ENCODE results near the gene ABCC9.

ABCC9 gene

GRCh38 chr12:21774358-21775132, 166.7 kb downstream of the ABCC9 start, which contains the start of gene KCNJ8:
KCNJ8 (minus strand) TSS chr12:21774706; CDS start chr12:21773616, 1,090 bp downstream.
- DNase-seq (ENCODE audit: low read depth in 2 of 2), result no peak

DNA sequence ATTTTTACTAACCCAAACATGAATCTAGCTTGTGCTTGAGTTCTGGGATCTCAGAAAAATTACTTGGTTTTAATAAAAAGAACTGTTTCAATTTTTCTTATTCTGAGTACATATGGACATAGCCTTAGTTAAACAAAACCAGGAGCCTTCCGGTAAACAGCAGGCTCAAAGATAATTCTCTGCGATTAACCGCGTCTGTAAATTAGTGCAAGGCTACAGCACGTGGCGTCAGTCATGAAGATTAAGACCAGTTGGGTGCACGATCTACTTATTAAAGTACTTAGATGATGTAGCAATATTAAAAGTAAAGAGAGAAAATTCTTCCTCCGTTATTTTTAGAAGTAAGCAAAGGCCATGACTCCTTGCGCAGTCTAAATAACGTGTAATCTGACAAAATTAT, 167.4 kb downstream of the ABCC9 start:
- DNase-seq (ENCODE audit: low read depth in 2 of 2), result no peak

DNA sequence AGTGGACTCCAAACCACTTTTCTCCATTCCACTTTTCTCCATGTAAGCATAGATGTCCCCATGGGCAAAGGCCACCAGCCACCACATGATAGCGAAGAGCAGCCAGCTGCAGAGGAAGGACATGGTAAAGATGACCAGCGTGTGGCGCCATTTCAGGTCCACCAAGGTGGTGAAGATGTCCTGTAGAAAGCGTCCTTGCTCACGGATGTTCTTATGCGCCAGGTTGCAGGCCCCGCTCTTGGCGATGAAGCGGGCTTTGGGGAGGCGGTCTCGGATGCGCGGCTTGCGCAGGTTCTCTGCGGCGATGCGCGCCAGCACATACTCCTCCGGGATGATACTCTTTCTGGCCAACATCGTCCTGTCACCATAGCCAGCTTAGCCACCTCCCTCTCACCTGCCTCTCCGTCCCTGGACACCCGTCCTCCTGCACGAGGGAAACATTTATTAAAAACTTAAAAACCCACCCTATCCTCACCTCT, 167.9 kb downstream of the ABCC9 start:
- DNase-seq (ENCODE audit: low read depth in 2 of 2), result peak; percentile 2 to 4

DNA sequence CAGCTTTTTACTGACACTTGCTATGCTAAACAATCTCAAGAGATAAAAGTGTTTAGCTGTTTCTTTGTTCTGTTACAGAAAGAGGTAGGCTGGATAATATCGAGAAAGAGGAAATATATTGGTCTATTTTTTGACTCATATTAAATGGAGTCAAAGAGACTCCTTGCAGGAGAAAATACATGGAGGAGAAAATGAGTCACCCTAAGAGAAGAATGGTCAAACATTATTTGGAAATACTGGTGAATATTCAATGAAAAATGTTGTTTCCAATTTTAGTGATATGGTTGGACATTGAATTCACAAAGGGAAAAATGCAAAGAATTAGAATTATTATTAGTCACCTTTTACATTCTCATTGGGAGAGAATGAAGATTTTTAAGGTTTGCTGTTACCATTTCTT, 169.9 kb downstream of the ABCC9 start:
- no peak for DNase-seq (ENCODE audit: low read depth in 2 of 2)

- DNase-seq (ENCODE audit: low read depth in 2 of 2), result no peak
These were observed 171.9 kb downstream of the ABCC9 start for GRCh38 chr12:21769307-21769706.

GRCh38 chr12:21766403-21766802, 174.8 kb downstream of the ABCC9 start:
- DNase-seq (ENCODE audit: low read depth in 2 of 2), result no peak

DNA sequence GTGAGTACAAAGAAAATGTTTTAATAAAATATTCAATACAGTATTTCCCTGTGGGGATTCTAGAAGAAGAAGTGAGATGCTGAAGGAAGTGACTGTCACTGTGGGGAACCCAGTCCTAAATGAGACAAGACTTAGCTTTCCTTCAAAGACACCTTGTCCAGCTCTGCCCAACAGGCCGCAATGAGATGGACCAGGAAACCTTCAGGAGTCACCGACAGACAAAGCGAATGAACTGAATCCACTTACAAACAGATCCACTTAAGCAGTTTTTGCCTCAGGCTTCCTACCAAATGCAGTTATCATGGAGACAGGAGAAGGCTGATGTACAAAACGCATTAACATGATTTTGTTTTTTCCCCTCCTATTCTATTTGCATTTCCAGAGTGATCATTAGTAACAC, 176.3 kb downstream of the ABCC9 start:
- no peak for DNase-seq (ENCODE audit: low read depth in 2 of 2)

DNA sequence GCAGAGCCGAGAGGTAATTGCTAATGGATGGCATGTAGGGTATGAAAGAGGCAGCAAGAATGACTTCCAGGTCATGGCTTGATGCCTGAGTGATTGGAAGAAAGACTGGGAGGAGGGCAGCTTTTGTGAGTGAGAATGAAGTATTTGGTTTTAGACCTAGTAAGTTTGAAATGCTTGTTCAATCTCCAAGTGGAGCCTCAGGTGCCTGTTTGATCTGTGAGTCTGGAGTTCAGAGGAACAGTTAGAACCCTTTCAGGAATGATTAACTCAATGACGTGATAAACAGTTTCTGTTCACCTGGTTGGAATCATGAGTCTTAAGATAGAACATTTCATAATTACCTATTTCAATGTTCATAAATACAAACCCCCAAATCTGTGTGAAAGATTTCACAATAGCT, 177.2 kb downstream of the ABCC9 start:
- no peak for DNase-seq (ENCODE audit: low read depth in 2 of 2)

- DNase-seq (ENCODE audit: low read depth in 2 of 2), result no peak
These were observed 177.7 kb downstream of the ABCC9 start for GRCh38 chr12:21763531-21763930.

DNA sequence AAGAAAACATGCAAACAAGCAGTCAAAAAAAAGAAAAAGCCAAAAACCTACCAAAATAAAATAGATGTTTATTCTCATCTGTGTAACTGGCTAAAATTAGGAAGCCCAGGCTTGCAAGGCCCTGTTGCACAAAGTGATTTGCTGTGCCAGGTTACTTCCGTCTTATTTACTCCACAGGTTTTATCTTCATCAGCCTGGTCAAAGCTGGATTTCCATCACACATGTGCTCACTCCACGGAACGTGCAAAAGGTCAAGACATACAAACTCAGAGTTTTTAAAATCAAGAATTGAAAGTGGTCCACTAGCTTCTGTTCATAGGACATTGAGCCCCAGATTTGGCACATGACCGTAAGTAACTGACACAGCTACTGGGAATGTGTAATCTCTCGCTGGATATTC, 181.5 kb downstream of the ABCC9 start:
- no peak for DNase-seq (ENCODE audit: low read depth in 2 of 2)

DNA sequence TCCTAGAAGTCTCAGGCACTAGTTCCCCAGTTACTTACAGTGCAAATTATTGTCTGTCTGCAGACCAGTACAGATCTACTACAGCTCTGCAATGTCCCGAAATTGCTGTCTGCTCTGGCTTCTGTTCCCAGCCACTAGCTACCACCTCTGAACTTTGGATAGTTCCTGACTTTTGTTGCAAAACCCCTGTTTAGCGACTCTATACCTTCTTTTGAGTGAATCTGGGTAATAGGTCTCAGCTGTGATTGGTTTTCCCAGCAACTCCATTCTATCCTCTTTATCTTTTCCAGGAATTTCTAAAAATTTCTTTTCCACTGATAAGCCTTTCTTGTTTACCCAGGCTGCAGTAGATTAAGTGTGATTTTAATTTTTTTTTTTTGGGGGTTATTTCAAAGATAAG, 183.5 kb downstream of the ABCC9 start:
- DNase-seq (ENCODE audit: low read depth in 2 of 2), result no peak

DNA sequence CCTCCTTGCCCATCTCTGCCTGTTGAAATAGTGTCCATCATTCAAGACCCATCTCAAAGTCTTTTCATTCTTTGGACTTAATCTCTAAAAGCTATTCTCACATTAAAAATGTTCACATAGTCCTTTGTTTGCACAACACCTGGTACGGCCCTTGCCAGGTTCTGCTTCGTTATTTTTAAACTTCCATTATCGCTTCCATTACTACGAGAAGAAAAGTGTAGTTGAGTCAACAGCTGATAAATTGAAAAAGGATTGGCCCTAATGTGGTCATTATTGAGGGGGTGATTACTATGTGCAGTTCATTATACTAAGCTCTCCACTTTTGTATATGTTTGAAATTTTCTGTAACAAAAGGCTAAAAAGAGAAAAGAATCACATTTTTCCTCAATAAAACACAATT, 184.5 kb downstream of the ABCC9 start:
- no peak for DNase-seq (ENCODE audit: low read depth in 2 of 2)

DNA sequence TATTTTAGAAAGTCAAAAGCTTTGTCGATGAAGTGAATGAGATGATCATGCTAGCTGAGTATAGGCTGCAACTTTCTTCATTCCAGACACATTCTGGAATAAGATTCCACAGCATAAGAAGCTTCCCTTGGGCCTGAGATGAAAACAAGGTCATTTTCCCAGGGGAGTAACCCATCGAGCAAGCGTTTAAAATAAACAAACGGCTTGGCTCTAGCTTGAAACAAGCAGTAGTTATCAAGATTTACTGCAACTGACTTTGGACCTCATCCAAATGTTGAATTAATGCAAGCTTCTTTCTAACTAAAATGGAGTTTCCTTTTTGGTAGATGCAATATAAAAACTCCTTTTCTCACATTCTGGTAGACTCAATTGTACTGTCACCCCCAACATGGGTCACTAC, 189.7 kb downstream of the ABCC9 start:
- DNase-seq (ENCODE audit: low read depth in 2 of 2), result no peak
